Testis (tissue), 3 donors: ENCODE results near the gene IL1RAPL2. TPM values are rescaled to one million over a fixed set of nuclear protein-coding genes. Genes with fewer than 3 reads are reported as not detected.
"Not testable (repeated sequence)": the region's sequence is repeated elsewhere in the genome, so short reads cannot be mapped to it uniquely, and the experiment has no call there.

Experiments
- DNase-seq: peaks from one replicate; pipeline ENCODE4 v3.0.0-alpha.2; 2019
- H3K27ac ChIP-seq, 2 donors: fragments of 200-600 bp; sonication (generic); one replicate each; pipeline ENCODE4 v1.5.1; 2019
- H3K27me3 ChIP-seq: fragments of 200-600 bp; sonication (generic); one replicate; pipeline ENCODE4 v1.5.1; 2019
- H3K36me3 ChIP-seq: fragments of 200-600 bp; sonication (generic); one replicate; pipeline ENCODE4 v1.5.1; 2017; ENCODE audit warnings: low read depth; ENCODE audit errors: missing control alignments
- H3K4me1 ChIP-seq: fragments of 200-600 bp; sonication (generic); one replicate; pipeline ENCODE4 v1.5.1; 2019
- H3K4me3 ChIP-seq, 2 donors: fragments of 200-600 bp; sonication (generic); one replicate each; pipeline ENCODE4 v1.5.1; 2017 to 2019
- H3K9me3 ChIP-seq: fragments of 200-600 bp; sonication (generic); one replicate; pipeline ENCODE4 v1.5.1; 2017
- POLR2A ChIP-seq: fragments of 450-650 bp; IDR thresholded peaks from one replicate; pipeline ENCODE4 v1.6.1; 2017; ENCODE audit warnings: antibody characterized with exemption, mild to moderate bottlenecking, moderate library complexity
- WGBS, 2 donors: methylation state at CpG; one replicate each; pipeline ENCODE4 v1.1.5; 2018; 5-methylcytosine and 5-hydroxymethylcytosine counted together
- intact Hi-C: fragments of 100-400 bp; cut with DNase I; formaldehyde crosslinking; loops from one replicate; pipeline ENCODE4 v1.15.1; 2023; ENCODE audit warnings: low total_unique reads
- polyA plus RNA-seq: library from polyadenylated mRNA; stranded (reverse); fragments of 350-450 nt; fragmentation: Illumina TruSeq; extraction: RNeasy Lipid Tissue Mini Kit (QIAGEN cat#74804); gene quantifications from one replicate; pipeline ENCODE4 v1.2.3, GENCODE V29; 2014; ENCODE audit warnings: low read depth, low replicate concordance; ENCODE audit not compliant: insufficient read depth
- small RNA-seq, 2 donors: library from RNA; depleted of rRNA; stranded (forward); fragments of <200 nt; gene quantifications; one replicate each; pipeline ENCODE3, GENCODE V24; 2016
- total RNA-seq, 2 donors: library from RNA; depleted of rRNA; stranded (reverse); fragments of >200 nt; gene quantifications; one replicate each; pipeline ENCODE4 v1.2.3, GENCODE V29; 2016
- TF ChIP-seq, protein P1 (sequence below), 3 experiments: fragments of 450-650 bp in 2 of 3; fragments of 200-600 bp in 1 of 3; sonication (generic) in 1 of 3; IDR thresholded peaks; one replicate each; pipeline ENCODE4 v1.5.1; 2016 to 2019; ENCODE audit warnings: antibody characterized with exemption in 3 of 3, mild to moderate bottlenecking in 2 of 3, moderate library complexity in 1 of 3

Gene IL1RAPL2
- total and polyA plus RNA-seq, 3 donors from 2014 or later, result 0.47 to 1.3 (median 1.2) TPM

GRCh38 chrX:105781804-105782203 is 1215.8 kb downstream of the IL1RAPL2 start:
- no peaks in the 10 kb centered on the region for H3K9me3 ChIP-seq
- no peaks in the 10 kb centered on the region for H3K36me3 ChIP-seq
- TF ChIP-seq, protein P1, sequence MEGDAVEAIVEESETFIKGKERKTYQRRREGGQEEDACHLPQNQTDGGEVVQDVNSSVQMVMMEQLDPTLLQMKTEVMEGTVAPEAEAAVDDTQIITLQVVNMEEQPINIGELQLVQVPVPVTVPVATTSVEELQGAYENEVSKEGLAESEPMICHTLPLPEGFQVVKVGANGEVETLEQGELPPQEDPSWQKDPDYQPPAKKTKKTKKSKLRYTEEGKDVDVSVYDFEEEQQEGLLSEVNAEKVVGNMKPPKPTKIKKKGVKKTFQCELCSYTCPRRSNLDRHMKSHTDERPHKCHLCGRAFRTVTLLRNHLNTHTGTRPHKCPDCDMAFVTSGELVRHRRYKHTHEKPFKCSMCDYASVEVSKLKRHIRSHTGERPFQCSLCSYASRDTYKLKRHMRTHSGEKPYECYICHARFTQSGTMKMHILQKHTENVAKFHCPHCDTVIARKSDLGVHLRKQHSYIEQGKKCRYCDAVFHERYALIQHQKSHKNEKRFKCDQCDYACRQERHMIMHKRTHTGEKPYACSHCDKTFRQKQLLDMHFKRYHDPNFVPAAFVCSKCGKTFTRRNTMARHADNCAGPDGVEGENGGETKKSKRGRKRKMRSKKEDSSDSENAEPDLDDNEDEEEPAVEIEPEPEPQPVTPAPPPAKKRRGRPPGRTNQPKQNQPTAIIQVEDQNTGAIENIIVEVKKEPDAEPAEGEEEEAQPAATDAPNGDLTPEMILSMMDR (IDR thresholded peaks at IDR 0.05), result no peak
- no peak for TF ChIP-seq POLR2A
- H3K4me3 ChIP-seq, result no peak overlapping the region
- H3K27me3 ChIP-seq, result no peaks in the 10 kb centered on the region
- no peaks in the 10 kb centered on the region for H3K4me1 ChIP-seq
- intact Hi-C loops, result no loop called here
- DNase-seq, result no peak
- H3K27ac ChIP-seq, result no peak overlapping the region
- WGBS, 2 donors, result 56 to 71% methylated on average over 1 of the region's 1 CpG

- intact Hi-C loops, H3K27ac ChIP-seq, H3K4me3 ChIP-seq, H3K4me1 ChIP-seq, H3K27me3 ChIP-seq, H3K36me3 ChIP-seq, DNase-seq, H3K9me3 ChIP-seq: not testable (repeated sequence)
- 75 to 84% methylated on average over 10 to 26 of the region's 26 CpGs for WGBS, 2 donors
Measured at GRCh38 chrX:105796877-105797276, 1230.9 kb downstream of the IL1RAPL2 start.

- intact Hi-C loops, result no loop called here
- WGBS, 2 donors, result 96 to 97% methylated on average over 2 of the region's 2 CpGs
- Histone ChIP-seq H3K4me1 (no peaks in the 10 kb centered on the region), H3K27ac (no peak overlapping the region), H3K4me3 (no peak overlapping the region), H3K27me3 (no peaks in the 10 kb centered on the region), H3K36me3 (no peaks in the 10 kb centered on the region), H3K9me3 (no peaks in the 10 kb centered on the region)
- no peak for DNase-seq
- TF ChIP-seq, protein P1 (IDR thresholded peaks at IDR 0.05), result no peak
- TF ChIP-seq POLR2A, result no peak
Measured at GRCh38 chrX:105803891-105804290, 1237.9 kb downstream of the IL1RAPL2 start.

DNA sequence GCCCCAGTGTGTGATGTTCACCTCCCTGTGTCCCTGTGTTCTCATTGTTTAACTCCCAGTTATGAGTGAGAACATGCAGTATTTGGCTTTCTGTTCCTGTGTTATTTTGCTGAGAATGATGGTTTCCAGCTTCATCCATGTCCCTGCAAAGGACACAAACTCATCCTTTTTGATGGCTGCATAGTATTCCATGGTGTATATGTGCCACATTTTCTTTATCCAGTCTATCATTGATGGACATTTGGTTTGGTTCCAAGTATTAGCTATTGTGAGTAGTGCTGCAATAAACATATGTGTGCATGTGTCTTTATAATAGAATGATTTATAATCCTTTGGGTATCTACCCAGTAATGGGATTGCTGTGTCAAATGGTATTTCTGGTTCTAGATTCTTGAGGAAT is 1239.7 kb downstream of the IL1RAPL2 start:
- H3K27ac ChIP-seq, H3K4me1 ChIP-seq, H3K36me3 ChIP-seq, H3K27me3 ChIP-seq, H3K9me3 ChIP-seq, H3K4me3 ChIP-seq, DNase-seq, intact Hi-C loops: not testable (repeated sequence)

- 86 to 89% methylated on average over 1 to 2 of the region's 2 CpGs for WGBS, 2 donors
- intact Hi-C loops, result no loop called here
- Histone ChIP-seq H3K4me3 (no peak overlapping the region), H3K4me1 (no peaks in the 10 kb centered on the region), H3K9me3 (no peaks in the 10 kb centered on the region), H3K27me3 (no peaks in the 10 kb centered on the region), H3K27ac (no peak overlapping the region), H3K36me3 (no peaks in the 10 kb centered on the region)
- TF ChIP-seq, protein P1 (IDR thresholded peaks at IDR 0.05), result no peak
- no peak for TF ChIP-seq POLR2A
- DNase-seq, result no peak
Measured at GRCh38 chrX:105816517-105816916, 1250.5 kb downstream of the IL1RAPL2 start.

Small RNA genes lying within 50 kb of the gene (small RNA-seq; reads per million reads assigned to genes)
- 0 reads per million in 2 donors for gene RNU6-207P
